GM21367 (cell line): Measurements from ENCODE around the gene ID4.

Experiments used
- ATAC-seq: cut with Tn5 transposase; IDR thresholded peaks from one replicate; pipeline ENCODE4 v1.9.1; 2021; ENCODE audit not compliant: unreplicated experiment

The ID4 gene

DNA sequence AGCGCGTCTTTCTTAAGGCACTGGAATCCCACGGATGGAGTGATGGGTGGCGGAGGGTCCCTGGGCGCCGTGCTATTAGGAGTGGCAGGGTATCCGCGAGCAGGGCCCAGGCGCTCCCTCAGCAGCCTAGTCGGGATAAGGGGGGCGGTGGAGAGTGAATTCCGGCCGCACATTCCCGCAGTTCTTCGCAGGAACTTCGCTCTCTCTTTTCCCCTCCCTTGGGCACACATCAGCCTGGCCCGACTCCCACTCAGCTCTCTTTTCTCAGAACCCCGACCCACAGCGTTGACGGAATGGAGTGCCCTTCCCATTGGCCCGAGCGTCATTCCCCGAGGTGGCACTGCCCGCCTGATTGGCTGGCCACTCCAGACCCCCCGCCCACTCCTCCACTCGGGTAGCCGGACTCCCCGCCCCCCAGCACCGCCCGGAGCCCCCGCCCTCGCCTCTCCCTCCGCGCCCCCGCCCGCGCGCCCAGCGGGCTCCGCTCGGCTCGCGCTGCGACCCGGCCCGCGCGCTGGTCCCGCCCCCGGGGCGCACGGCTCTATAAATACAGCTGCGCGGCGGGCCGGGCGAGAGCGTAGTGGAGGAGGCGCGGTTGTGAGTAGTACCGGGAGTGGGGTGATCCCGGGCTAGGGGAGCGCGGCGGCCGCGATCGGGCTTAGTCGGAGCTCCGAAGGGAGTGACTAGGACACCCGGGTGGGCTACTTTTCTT lies at the start of gene ID4:
ID4 (plus strand) TSS at position 572 of the 712 bp plus-strand sequence. CDS start 385 bp downstream, outside the sequence.
- ATAC-seq: no peak

DNA sequence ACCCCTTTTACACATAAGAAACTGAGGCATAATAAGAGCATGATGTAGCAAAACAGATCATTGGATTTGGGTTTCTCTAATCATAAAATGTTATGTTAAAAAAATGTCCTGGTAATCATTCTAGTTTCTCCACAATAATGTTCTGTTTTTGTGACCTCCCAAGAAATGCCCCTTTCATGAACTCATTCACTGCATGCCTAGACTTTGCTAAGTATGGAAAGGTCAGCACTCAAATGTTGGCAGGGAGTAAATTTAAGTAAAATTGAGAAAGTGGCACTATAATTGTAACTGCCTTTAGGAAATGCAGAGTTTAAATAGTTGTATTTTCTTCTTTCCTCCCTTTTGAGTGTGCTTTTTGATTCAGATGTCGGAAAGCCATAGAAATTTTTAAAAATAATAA lies 48.5 kb upstream of the ID4 start:
- no peak for ATAC-seq

DNA sequence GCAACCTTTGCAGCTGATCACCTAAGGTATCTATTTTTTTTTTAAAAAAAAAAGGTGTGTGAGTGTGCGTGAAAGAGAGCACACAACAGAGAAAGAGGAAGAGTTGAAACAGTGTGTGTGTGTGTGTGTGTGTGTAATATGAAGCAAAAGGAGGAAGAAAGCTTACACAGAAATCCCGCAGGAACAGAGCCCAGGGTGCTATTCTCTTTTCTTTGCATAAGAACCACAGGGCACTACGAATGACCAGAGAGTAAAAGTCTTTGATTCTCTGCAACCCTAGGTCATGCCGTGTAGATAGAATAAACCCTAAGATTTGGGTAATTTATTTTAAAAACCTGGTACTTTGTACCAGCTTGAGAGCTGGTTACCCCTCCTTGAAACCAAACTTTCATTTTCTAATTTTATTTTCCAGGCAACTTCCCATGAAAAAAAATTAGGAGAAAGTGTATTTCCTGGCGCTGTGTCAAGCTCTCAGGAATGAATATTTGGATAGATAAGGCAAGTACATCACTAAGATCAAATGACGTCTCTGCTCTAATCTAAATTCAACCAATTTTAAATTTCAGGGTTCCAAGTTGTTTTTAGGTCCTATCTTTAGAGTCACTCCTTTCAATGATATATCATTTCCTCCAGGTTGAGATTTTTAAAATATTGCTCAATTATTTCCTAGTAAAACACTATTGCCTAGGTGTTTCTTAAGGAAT lies 47.9 kb upstream of the ID4 start:
- no peak for ATAC-seq

GRCh38 chr6:19791267-19791666 lies 45.9 kb upstream of the ID4 start:
- no peak for ATAC-seq

DNA sequence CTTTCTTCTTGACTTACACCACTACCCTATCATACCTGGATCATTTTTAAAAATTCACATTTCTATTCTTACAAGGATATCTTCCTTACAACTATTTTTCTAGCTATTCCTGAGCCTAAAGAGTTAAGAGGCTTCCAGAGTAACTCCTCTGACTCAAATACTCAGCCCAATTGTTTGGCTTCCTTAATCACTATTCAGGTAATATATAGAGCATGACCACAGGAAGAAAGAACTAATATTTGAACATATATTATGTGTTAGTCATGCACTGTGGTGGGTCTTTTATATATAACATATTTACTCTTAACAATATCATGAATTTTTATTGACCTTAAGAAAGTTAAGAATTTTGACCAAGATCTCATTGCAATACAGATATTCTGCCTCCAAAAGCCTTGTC lies 42.0 kb upstream of the ID4 start:
- ATAC-seq: no peak

DNA sequence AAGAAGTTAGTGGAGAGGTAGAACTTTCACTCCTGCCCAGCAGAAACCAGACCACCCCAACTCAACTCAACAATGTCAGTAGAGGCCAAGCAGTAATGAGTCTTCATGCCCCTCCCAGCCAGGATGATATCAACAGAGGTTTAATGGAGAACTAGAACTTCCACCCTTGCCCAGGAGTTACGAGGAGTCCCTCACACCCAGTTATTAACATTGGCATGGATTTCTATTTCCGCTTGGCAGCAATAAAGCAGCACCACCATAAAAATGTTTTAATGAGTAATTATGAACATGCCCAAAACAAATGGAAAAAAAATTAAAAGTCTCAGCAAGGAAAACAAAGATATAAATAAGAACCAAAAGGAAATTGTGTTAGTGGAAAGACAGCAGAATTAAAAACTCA lies 40.7 kb upstream of the ID4 start:
- ATAC-seq: no peak

- no peak for ATAC-seq
Measured at GRCh38 chr6:19798362-19798761, 38.8 kb upstream of the ID4 start.

DNA sequence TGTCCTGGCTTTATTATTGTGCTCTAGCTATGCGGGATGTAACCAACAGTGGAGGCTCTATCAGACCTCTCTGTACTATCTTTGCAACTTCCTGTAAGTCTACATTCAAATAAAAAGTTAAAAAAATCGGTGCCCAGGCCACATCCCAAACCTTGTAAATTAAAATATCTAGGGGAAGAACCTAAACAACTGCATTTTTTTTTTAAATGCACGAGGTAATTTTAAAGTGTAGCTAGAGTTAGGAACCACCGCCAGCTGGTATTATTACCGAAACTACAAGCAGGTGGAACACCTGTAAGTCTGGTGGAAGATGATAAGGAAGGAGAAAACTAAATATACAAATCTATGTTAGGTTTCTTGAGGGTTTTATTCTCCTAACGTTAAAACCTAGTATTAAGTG lies 34.5 kb upstream of the ID4 start:
- ATAC-seq: no peak

DNA sequence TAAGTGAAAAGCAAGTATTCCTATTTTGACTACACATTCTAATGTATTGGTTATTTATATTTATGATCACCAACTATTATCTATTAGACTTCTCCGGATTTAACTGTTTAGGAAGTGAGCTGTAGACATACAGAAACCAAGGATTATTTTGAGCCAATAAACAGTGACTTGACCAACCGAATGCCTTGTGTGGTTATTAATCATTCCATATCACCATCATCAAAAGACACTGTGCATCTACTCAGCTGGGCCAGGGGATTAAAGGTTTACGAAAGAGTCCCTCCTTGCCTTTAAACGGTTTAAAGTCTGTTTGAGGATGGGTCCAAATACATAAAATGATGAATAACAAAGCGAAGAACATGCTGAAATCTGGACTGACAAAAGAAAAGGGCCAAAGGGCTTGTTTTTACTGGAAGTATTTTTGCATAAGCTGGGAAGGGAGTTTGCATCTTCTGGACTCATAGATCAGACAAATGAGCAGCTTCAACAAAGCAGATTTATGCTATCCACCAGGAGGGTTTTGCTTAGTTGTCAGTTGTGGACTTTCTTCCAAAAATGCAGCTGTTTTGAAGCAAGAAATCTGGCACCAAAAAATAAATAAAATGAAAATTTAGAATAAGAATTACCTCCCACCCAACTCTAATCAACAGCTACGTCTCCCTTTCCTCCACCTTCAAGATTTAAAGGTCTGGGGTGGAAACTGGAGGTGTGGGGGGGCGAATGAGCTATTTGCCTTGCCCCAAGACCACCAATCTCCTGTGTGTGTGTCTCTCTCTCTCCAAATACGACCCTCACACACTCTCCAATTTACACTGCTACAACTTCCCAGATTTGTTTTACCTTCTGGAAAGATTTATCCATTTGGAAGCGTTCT lies 33.6 kb upstream of the ID4 start:
- ATAC-seq: no peak

GRCh38 chr6:19804205-19805128 lies 32.7 kb upstream of the ID4 start:
- peak; percentile 99 for ATAC-seq

GRCh38 chr6:19805129-19805481 lies 32.1 kb upstream of the ID4 start:
- no peak for ATAC-seq

DNA sequence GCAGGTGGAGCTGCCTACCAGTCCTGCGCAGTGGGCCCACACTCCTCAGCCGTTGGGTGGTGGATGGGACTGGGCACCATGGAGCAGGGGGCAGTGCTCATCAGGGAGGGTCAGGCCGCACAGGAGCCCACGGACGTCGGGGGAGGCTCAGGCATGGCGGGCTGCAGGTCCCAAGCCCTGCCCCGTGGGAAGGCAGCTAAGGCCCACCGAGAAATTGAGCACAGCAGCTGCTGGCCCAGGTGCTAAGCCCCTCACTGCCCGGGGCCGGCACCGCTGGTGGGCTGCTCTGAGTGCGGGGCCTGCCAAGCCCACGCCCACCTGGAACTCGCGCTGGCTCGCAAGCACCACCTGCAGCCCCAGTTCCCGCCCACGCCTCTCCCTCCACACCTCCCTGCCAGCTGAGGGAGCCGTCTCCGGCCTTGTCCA lies 30.2 kb upstream of the ID4 start:
- ATAC-seq: no peak

GRCh38 chr6:19811397-19812079 lies 25.6 kb upstream of the ID4 start:
- no peak for ATAC-seq

DNA sequence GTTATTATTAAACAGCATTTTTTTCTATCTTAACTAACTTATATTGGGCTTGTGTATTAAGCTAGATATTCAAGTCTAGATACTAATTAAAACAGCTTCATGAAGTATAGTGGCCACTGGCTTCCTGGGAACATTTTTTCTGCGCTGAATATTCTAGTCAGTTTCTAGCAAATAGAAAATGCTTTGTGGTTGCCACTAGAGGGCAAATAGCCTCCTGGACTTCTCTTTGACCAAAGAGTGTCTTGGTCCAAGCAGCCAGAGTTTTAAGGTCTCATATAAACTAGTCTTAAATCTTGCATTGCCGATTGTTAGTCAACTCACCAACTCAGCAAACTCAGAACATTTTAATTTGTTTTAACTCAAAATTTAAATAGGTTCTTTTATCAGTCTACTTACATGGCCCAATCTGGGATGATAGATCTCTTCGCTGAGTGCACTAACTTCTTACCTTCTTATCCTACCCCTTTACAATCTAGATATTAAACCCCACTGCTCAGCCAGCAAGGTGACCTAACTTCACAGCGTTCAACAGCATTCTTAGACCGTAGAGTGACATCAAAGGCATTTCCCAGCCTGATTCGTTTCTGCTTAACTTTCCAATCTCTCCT lies 24.6 kb upstream of the ID4 start:
- ATAC-seq: no peak

DNA sequence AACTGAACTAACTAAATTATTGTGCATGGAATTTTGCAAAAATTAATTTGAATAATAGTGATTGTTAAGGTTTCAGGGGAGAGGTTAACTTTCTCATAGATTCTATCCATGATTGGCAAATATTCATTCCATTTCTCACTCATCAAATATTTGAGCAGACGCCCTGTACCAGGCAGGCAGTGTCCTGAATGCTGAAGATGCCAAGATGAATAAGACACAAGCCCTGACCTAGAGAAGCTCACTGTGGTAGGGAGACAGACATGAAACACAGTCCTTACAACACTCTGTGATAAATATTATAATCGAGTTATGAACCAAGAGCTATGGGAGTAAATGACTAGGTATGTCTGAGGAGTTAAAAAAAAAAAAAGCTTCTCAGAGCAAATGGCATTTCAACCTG lies 18.4 kb upstream of the ID4 start:
- no peak for ATAC-seq

- ATAC-seq: no peak
Measured at GRCh38 chr6:19824058-19824807, 12.9 kb upstream of the ID4 start.

DNA sequence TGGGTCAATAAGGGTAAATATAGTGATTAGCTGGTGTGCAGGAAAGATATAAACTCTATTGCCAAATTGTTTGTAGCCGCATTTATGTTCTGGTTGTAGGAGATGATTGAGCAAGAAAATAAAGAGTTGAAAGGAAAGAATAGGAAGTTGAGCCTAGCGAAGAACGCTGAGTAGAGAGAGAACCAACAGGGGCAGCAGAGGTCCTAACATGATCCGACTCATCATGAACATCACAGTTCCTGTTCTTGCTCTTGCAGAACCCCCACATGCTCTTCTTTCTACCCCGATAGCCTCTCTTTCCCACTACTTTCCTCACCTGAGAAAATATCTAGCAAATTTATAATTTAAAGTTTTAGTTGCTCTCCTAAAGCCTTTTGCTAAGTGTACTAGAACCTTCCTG lies 9.9 kb upstream of the ID4 start:
- ATAC-seq: no peak

- ATAC-seq: no peak
Measured at GRCh38 chr6:19827903-19828302, 9.3 kb upstream of the ID4 start.

DNA sequence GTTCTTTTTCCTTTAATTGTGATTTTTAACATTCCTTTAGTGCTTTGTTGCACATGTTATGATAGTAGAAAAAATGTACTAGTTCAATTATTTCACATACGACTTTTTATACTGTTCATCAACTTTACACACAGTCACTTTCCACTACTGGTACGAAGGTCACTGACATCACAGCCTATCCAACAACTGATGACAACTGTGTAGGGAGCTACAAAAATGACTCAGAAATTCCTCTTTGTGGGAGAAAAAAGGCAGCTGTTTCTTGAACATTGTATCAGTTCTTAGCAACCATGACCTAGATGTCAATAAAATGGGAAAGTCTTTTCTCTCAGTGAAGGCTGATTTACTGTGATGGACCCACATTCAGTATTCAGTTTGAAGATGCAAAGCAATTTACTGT lies 7.0 kb upstream of the ID4 start:
- no peak for ATAC-seq
